Fibroblast of villous mesenchyme (primary cell): ENCODE measurements around the gene UBAC1. TPM values are rescaled to one million over a fixed set of nuclear protein-coding genes. Genes with fewer than 3 reads are reported as not detected.
A peak's percentile ranks its signal among the peaks of the same experiment; 100 is the strongest.
"Not testable (repeated sequence)": the region's sequence is repeated elsewhere in the genome, so short reads cannot be mapped to it uniquely, and the experiment has no call there.

ENCODE experiments used
- DNase-seq: peaks from one replicate; pipeline ENCODE4 v3.0.0-alpha.2; 2010; ENCODE audit warnings: low read depth
- H3K4me3 ChIP-seq: 2 replicates; pipeline ENCODE4 v1.5.1; 2011; ENCODE audit warnings: low read depth, mild to moderate bottlenecking, low read length
- total RNA-seq: library from RNA; depleted of rRNA; stranded (reverse); fragments of >200 nt; gene quantifications from 2 replicates; pipeline ENCODE4 v1.2.3, GENCODE V29; 2012
- TF ChIP-seq, protein P1 (sequence below): IDR thresholded peaks from 2 replicates; pipeline ENCODE4 v1.5.1; 2012; ENCODE audit warnings: low read depth, mild to moderate bottlenecking, low read length; ENCODE audit not compliant: insufficient read depth

Gene UBAC1
- total RNA-seq, 1 donor, result 27.6 TPM

DNA sequence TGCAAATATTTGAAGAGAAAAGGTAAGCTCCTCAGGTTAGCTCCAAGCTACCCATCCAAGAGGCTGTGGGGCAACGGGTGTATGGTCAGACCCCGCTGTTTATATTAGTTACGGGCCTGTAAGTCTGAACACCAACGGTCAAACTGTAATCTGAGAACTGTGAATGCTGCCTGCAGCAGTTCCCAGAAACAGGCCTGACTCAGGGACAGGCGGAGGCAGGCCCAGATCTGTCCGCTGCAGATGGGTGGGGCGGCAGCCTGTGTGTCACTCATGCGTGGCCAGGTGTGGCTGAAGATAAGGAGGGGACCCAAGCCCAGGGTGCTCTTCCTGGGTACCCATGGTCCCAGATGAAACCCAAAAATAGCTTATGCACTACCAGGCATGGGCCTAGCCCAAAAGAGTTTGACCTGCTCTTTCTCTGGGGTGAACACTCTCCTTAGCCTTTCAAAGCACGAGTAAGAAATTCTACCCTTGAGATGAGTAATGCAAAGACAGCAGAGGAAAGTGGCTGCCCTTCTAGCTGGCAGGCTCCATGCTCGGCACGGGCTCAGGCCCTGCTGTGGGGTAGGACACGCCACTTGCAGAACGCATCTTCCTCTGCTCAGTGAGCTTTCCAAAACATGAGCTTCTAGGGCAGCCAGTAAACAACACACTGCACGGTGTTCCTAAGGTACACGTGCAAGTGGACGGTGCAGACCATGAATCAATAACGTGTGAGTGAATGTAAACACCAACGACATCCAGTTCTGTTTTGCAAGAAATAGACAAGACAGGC is 9.1 kb downstream of the UBAC1 start:
- H3K4me3 ChIP-seq, result no peak overlapping the region
- TF ChIP-seq, protein P1, sequence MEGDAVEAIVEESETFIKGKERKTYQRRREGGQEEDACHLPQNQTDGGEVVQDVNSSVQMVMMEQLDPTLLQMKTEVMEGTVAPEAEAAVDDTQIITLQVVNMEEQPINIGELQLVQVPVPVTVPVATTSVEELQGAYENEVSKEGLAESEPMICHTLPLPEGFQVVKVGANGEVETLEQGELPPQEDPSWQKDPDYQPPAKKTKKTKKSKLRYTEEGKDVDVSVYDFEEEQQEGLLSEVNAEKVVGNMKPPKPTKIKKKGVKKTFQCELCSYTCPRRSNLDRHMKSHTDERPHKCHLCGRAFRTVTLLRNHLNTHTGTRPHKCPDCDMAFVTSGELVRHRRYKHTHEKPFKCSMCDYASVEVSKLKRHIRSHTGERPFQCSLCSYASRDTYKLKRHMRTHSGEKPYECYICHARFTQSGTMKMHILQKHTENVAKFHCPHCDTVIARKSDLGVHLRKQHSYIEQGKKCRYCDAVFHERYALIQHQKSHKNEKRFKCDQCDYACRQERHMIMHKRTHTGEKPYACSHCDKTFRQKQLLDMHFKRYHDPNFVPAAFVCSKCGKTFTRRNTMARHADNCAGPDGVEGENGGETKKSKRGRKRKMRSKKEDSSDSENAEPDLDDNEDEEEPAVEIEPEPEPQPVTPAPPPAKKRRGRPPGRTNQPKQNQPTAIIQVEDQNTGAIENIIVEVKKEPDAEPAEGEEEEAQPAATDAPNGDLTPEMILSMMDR, result no peak
- peak; percentile 71 for DNase-seq

DNA sequence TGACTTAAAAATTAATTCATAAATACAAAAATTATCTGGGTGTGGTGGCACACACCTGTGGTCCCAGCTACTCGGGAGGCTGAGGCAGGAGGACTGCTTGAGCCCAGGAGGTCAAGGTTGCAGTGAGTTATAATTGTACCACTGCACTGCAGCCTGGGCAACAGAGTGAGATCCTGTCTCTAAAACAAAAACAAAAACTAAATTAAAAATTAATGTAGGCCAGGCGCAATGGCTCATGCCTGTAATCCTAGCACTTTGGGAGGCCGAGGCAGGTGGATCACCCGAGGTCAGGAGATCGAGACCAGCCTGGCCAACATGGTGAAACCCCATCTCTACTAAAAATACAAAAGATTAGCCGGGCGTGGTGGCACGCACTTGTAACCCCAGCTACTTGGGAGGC is 9.9 kb downstream of the UBAC1 start:
- not testable (repeated sequence) for DNase-seq, H3K4me3 ChIP-seq

DNA sequence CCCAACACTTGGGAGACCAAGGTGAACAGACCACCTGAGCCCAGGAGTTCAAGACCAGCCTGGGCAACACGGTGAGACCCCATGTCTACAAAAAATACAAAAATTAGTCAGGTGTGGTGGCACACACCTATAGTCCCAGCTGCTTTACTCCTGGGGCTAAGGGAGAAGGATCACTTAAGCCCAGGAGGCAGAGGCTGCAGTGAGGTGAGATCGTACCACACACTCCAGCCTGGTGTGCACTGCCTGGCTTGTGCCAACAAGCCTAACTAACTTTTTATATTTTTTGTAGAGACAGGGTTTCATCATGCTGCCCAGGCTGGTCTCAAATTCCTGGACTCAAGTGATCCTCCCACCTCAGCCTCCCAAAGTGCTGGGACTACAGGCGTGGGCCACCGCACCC is 10.3 kb downstream of the UBAC1 start:
- DNase-seq, H3K4me3 ChIP-seq: not testable (repeated sequence)

DNA sequence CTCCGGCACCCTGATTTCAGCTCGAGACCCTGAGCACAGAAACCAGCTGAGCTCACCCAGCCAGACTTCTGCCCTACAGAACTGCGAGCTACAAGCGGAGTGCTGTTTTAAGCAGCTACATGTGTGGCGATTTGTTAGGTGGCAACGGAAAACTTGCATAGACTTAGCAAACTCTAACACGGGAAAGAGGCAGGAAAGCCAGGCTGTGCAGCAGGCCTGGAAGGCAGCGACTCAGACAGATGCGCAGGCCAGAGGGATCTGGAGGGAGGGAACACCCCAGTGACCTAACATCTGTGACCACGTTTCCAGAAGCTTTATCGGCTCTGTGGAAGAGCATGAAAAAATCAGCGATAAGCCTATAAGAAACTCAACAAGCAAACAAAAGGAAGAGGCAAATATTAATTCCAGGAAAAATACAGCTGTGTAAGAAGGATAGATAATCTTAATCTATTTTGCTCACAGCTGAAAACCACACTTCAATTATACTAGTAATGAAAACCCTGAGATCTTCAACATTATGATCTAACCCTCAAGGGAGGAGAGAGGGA is 11.0 kb downstream of the UBAC1 start:
- no peak for DNase-seq
- H3K4me3 ChIP-seq, result no peak overlapping the region
- TF ChIP-seq, protein P1, result no peak

DNA sequence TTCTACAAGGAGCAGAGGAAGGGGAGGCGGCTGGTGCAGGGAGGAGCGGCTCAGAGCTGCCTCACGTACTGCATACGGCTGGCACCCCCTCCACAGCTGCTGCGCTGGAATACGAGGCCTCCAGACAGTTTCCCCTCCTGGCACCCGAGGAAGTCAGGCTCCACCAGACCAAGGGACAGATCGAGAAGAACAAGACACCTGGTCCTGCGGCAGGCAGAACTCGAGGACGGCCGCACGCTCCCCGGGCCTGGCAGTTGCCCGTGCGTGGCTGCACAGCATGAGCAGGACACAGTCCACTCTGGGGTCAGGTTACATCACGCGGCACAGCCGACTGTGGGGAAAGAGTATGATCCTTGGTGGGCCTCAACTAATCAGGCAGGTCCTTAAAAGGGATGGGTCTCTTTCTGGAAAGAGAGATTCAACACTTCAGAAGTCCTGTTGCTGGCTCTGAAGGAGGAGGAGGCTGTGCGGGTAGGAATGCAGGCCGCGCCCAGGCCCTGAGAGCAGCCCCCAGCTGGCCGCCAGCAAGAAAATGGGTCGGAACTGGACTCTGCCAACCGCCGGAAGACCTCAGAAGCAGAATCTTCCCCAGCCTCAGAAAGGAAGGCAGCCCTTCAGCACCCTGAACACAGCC is 11.6 kb downstream of the UBAC1 start:
- no peak overlapping the region for H3K4me3 ChIP-seq
- peak; percentile 32 for DNase-seq
- TF ChIP-seq, protein P1, result no peak

DNA sequence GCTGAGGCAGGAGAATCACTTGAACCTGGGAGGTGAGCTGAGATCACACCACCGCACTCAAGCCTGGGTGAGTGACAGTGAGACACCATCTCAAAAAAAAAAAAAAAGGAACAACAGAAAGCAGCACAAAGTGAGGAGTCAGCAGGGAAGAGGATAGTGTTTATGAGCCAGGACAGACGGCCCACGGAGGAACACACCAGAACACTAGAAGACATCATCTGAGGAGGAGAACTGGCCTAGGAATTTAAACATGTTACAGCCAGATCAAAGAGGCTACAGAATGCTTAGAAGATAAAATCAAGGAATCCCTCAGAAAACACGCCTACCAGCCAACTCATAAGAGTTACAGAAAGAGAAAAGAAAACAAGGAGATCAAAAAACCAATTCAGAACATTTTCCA is 12.2 kb downstream of the UBAC1 start:
- H3K4me3 ChIP-seq, result no peak overlapping the region
- DNase-seq, result peak; percentile 75
- TF ChIP-seq, protein P1, result no peak

DNA sequence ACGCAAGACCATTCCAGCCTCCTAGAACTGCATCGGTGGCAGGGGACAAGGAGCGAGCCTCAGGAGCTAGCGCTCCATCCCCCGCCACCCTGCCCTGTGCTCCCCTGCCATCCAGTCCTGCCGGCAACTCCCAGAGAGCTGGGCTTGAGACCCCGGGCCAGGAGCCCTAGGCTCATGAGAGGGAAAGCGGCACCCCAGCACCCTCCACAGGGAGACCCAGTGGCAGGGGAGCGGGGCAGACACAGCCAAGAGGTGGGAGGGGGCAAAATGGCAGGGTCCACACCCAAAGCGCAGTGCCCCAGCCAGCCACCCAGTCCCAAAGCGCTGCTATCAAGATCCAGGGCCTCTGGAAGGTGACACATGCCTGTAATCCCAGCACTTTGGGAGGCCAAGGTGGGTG is 12.7 kb downstream of the UBAC1 start:
- TF ChIP-seq, protein P1, result no peak
- H3K4me3 ChIP-seq, result no peak overlapping the region
- no peak for DNase-seq

DNA sequence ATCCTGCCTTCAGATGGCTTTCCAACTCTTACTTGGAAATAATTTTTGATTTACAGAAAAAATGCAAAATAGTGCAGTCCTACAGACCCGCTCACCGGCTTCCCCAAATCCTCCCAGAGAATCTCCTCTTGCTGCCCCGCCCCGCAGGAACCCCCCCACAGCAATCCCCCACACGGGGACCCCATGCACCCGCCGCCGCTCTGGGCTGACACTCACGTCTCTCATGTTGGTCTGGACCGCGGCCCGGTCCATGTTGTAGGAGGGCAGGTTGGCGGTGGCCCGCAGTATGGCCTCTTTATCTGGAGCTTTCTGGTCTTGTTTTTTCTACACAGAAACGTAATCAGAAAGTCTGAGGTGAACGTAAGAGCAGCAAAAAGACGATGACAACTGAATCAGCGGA is 13.6 kb downstream of the UBAC1 start:
- TF ChIP-seq, protein P1, result no peak
- no peak for DNase-seq
- no peak overlapping the region for H3K4me3 ChIP-seq

DNA sequence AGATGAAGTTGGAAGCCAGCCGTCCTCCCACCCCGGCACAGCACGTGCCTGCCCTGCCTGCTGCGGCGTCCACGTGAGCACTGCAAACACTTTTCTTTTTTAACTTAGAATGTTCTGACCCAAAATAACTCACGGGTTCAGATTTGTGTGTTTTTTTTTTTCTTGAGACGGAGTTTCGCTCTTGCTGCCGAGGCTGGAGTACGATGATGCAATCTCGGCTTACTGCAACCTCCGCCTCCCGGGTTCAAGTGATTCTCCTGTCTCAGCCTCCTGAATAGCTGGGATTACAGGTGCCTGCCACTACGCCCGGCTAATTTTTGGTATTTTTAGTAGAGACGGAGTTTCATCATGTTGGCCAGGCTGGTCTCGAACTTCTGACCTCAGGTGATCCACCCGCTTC is 14.1 kb downstream of the UBAC1 start:
- not testable (repeated sequence) for H3K4me3 ChIP-seq, DNase-seq
